HL-60 (cell line): ENCODE results near the gene TMEM44.
A peak's percentile ranks its signal among the peaks of the same experiment; 100 is the strongest.

Experiments used
- DNase-seq, 2 experiments: peaks; one replicate each; pipeline ENCODE4 v3.0.0-alpha.2; 2010 to 2020; ENCODE audit warnings: low read depth in 1 of 2, low spot score in 1 of 2
- H3K27ac ChIP-seq: fragments of 250-450 bp; sonication (Bioruptor Pico); replicated peaks from 2 replicates; pipeline ENCODE4 v1.5.1; 2020; ENCODE audit warnings: mild to moderate bottlenecking, moderate library complexity
- H3K27me3 ChIP-seq: fragments of 250-450 bp; sonication (Bioruptor Pico); 2 replicates; pipeline ENCODE4 v1.5.1; 2021; ENCODE audit warnings: mild to moderate bottlenecking, moderate library complexity; ENCODE audit not compliant: insufficient read depth, poor library complexity, severe bottlenecking
- H3K4me3 ChIP-seq: replicated peaks from 2 replicates; pipeline ENCODE4 v1.5.1; 2011; ENCODE audit warnings: mild to moderate bottlenecking, control low read depth, low read length; ENCODE audit not compliant: insufficient read depth
- GABPA ChIP-seq: IDR thresholded peaks from 2 replicates; pipeline ENCODE4 v1.6.1; 2012; ENCODE audit warnings: low read depth
- POLR2AphosphoS5 ChIP-seq: IDR thresholded peaks from 2 replicates; pipeline ENCODE4 v1.6.1; 2012; ENCODE audit warnings: low read depth
- SPI1 ChIP-seq: IDR thresholded peaks from 2 replicates; pipeline ENCODE4 v1.6.1; 2012; ENCODE audit warnings: low read depth, mild to moderate bottlenecking, borderline replicate concordance
- TF ChIP-seq, protein P1 (sequence below): IDR thresholded peaks from 2 replicates; pipeline ENCODE4 v1.6.1; 2012; ENCODE audit warnings: low read depth; ENCODE audit not compliant: insufficient replicate concordance
- TF ChIP-seq, protein P2 (sequence below): IDR thresholded peaks from one replicate; pipeline ENCODE4 v1.5.1; 2011; ENCODE audit warnings: low read length, control low read depth, inconsistent platforms; ENCODE audit not compliant: insufficient read depth

Gene TMEM44

DNA sequence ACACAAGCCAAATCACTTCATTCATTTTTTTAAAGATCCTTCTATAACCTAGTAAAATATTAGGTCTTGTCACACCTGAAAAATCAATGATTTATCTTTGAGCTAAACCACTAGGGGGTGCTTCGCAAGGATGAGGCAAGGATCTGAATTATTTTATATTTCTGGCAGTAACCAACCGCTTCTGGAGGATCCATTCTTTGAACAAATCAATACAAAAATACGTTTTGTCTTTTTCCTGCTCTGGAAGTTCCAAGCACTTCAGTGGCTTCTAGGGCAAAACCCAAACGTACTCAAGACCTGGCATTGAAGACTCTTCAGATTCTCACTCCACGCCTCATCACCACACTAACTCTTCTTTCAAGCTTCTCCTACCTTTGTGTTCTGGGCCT lies 38.3 kb upstream of the TMEM44 start:
- no peaks in the 10 kb centered on the region for H3K27me3 ChIP-seq
- peak overlapping the region; percentile 90 for H3K4me3 ChIP-seq
- DNase-seq = no peak
- peak overlapping the region; percentile 100 for H3K27ac ChIP-seq
- TF ChIP-seq, protein P1, sequence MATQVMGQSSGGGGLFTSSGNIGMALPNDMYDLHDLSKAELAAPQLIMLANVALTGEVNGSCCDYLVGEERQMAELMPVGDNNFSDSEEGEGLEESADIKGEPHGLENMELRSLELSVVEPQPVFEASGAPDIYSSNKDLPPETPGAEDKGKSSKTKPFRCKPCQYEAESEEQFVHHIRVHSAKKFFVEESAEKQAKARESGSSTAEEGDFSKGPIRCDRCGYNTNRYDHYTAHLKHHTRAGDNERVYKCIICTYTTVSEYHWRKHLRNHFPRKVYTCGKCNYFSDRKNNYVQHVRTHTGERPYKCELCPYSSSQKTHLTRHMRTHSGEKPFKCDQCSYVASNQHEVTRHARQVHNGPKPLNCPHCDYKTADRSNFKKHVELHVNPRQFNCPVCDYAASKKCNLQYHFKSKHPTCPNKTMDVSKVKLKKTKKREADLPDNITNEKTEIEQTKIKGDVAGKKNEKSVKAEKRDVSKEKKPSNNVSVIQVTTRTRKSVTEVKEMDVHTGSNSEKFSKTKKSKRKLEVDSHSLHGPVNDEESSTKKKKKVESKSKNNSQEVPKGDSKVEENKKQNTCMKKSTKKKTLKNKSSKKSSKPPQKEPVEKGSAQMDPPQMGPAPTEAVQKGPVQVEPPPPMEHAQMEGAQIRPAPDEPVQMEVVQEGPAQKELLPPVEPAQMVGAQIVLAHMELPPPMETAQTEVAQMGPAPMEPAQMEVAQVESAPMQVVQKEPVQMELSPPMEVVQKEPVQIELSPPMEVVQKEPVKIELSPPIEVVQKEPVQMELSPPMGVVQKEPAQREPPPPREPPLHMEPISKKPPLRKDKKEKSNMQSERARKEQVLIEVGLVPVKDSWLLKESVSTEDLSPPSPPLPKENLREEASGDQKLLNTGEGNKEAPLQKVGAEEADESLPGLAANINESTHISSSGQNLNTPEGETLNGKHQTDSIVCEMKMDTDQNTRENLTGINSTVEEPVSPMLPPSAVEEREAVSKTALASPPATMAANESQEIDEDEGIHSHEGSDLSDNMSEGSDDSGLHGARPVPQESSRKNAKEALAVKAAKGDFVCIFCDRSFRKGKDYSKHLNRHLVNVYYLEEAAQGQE = no peak
- TF ChIP-seq, protein P2, sequence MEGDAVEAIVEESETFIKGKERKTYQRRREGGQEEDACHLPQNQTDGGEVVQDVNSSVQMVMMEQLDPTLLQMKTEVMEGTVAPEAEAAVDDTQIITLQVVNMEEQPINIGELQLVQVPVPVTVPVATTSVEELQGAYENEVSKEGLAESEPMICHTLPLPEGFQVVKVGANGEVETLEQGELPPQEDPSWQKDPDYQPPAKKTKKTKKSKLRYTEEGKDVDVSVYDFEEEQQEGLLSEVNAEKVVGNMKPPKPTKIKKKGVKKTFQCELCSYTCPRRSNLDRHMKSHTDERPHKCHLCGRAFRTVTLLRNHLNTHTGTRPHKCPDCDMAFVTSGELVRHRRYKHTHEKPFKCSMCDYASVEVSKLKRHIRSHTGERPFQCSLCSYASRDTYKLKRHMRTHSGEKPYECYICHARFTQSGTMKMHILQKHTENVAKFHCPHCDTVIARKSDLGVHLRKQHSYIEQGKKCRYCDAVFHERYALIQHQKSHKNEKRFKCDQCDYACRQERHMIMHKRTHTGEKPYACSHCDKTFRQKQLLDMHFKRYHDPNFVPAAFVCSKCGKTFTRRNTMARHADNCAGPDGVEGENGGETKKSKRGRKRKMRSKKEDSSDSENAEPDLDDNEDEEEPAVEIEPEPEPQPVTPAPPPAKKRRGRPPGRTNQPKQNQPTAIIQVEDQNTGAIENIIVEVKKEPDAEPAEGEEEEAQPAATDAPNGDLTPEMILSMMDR = peak; percentile 34
- no peak for TF ChIP-seq SPI1

DNA sequence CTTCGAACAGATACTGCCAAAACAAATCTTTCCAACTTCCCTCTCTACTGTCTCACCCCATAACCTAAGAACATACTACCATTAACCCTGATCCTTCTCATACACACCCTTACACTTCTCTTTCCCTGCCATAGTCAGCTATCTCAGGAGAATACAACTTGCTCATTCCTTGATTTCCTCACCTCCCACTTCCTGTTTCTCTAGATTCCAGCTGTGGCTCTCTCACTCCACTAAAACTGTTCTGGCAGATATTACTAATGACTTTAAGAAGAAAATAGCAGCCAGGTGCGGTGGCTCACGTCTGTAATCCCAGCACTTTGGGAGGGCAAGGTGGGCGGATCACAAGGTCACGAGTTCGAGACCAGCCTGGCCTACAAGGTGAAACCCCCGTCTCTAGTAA lies 34.1 kb upstream of the TMEM44 start:
- H3K27me3 ChIP-seq = no peaks in the 10 kb centered on the region

DNA sequence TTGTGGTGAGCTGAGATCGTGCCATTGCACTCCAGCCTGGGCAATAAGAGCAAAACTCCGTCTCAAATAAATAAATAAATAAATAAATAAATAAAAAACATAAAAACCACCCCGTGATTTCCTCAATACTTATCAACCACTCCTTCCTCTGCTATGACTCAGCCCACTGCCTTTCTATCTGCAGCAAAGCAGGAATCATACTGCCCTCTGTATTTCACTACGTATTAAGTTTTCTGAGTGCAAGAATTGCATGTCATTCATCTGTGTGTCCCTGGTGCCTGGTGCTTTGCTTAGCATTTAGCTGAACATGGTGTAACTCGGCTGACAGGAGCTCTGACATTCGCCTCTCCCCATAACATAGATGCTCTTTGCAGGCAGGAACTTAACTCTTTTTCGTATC lies 31.6 kb upstream of the TMEM44 start:
- DNase-seq = no peak
- TF ChIP-seq, protein P2 = no peak
- Histone ChIP-seq H3K27me3 (no peaks in the 10 kb centered on the region), H3K27ac (no peak overlapping the region), H3K4me3 (no peak overlapping the region)

More for the DNA sequence above, 34.1 kb upstream of the TMEM44 start:
- Histone ChIP-seq H3K27ac (no peak overlapping the region), H3K4me3 (no peak overlapping the region)
- peak; percentile 35; the same call in 1 of the 2 replicates for TF ChIP-seq SPI1
- TF ChIP-seq, protein P2 = no peak
- DNase-seq = no peak

DNA sequence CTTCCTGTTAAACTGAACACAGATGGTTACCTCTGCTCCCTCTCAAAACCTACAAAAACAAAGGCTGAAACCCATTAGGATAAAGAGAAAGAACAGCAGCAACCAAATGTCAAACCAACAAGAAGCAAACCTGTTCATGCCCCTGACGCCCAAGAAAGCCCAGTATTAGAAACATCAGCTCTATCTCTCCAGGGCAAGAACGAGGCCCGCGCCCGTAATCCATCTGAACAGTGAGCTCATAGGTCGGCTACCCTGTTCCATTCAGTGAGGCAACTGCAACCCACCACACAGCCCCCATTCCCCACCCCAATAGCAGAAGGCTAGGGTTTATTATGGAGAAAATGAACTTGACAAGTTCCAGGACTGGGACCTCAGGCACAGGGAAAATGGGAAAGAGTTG lies 28.7 kb upstream of the TMEM44 start:
- TF ChIP-seq GABPA (no peak), POLR2AphosphoS5 (no peak), SPI1 (no peak)
- TF ChIP-seq, protein P1 = no peak
- TF ChIP-seq, protein P2 = no peak
- DNase-seq = no peak
- Histone ChIP-seq H3K27me3 (no peaks in the 10 kb centered on the region), H3K27ac (no peak overlapping the region), H3K4me3 (no peak overlapping the region)
